Astrocyte (in vitro differentiated cells and primary cell): Measurements from ENCODE around the gene TLR6. TPM values are rescaled to one million over a fixed set of nuclear protein-coding genes. Genes with fewer than 3 reads are reported as not detected.

ENCODE experiments used
- DNase-seq: peaks from one replicate; pipeline ENCODE4 v3.0.0-alpha.2; 2010; ENCODE audit warnings: low read depth
- FAIRE-seq: peaks from 2 replicates; lab custom pipeline; 2011; peaks lifted over from hg19 to GRCh38; lab: Jason Lieb, UNC
- H2AFZ ChIP-seq: 2 replicates; pipeline ENCODE4 v1.6.0; 2012; ENCODE audit warnings: low read depth, low read length, inconsistent platforms
- H3K27ac ChIP-seq: 2 replicates; pipeline ENCODE4 v1.5.1; 2011; ENCODE audit warnings: low read depth, low read length, inconsistent platforms
- H3K27me3 ChIP-seq: 2 replicates; pipeline ENCODE4 v1.6.0; 2011; ENCODE audit warnings: low read length, inconsistent platforms; ENCODE audit not compliant: insufficient read depth
- H3K36me3 ChIP-seq: 2 replicates; pipeline ENCODE4 v1.5.1; 2011; ENCODE audit warnings: low read length, inconsistent platforms; ENCODE audit not compliant: insufficient read depth
- H3K4me1 ChIP-seq: 2 replicates; pipeline ENCODE4 v1.5.1; 2011; ENCODE audit warnings: low read length, inconsistent platforms; ENCODE audit not compliant: insufficient read depth
- H3K4me2 ChIP-seq: 2 replicates; pipeline ENCODE4 v1.6.0; 2012; ENCODE audit warnings: low read length, inconsistent platforms
- H3K4me3 ChIP-seq: 2 replicates; pipeline ENCODE4 v1.5.1; 2011; ENCODE audit warnings: low read depth, mild to moderate bottlenecking, low read length, inconsistent platforms; ENCODE audit not compliant: insufficient read depth
- H3K79me2 ChIP-seq: 2 replicates; pipeline ENCODE4 v1.6.0; 2012; ENCODE audit warnings: mild to moderate bottlenecking, low read length, inconsistent platforms; ENCODE audit not compliant: insufficient read depth
- H3K9ac ChIP-seq: 2 replicates; pipeline ENCODE4 v1.6.0; 2012; ENCODE audit warnings: mild to moderate bottlenecking, low read length, inconsistent platforms
- H3K9me3 ChIP-seq: 2 replicates; pipeline ENCODE4 v1.5.1; 2012; ENCODE audit warnings: low read depth, mild to moderate bottlenecking, low read length, inconsistent platforms; ENCODE audit not compliant: insufficient read depth
- H4K20me1 ChIP-seq: 2 replicates; pipeline ENCODE4 v1.6.0; 2012; ENCODE audit warnings: low read length, inconsistent platforms; ENCODE audit not compliant: insufficient read depth
- H3K27ac Mint-ChIP-seq: one replicate; pipeline ENCODE4 v1.8.0; 2021; ENCODE audit warnings: mild to moderate bottlenecking, mixed read lengths; ENCODE audit not compliant: unreplicated experiment
- H3K27me3 Mint-ChIP-seq: one replicate; pipeline ENCODE4 v1.8.0; 2021; ENCODE audit warnings: low read depth, mixed read lengths; ENCODE audit not compliant: unreplicated experiment
- H3K36me3 Mint-ChIP-seq: one replicate; pipeline ENCODE4 v1.8.0; 2021; ENCODE audit warnings: low read depth, mixed read lengths; ENCODE audit not compliant: unreplicated experiment
- H3K4me1 Mint-ChIP-seq: one replicate; pipeline ENCODE4 v1.8.0; 2021; ENCODE audit warnings: low read depth, mixed read lengths; ENCODE audit not compliant: unreplicated experiment
- H3K4me3 Mint-ChIP-seq: one replicate; pipeline ENCODE4 v1.8.0; 2021; ENCODE audit warnings: mild to moderate bottlenecking, moderate library complexity, mixed read lengths; ENCODE audit not compliant: unreplicated experiment
- H3K9me3 Mint-ChIP-seq: one replicate; pipeline ENCODE4 v1.8.0; 2021; ENCODE audit warnings: mild to moderate bottlenecking, mixed read lengths; ENCODE audit not compliant: unreplicated experiment
- EZH2 ChIP-seq: IDR thresholded peaks from 2 replicates; pipeline ENCODE4 v1.6.1; 2012; ENCODE audit warnings: mild to moderate bottlenecking, low read length, inconsistent platforms; ENCODE audit not compliant: insufficient read depth
- total RNA-seq: library from RNA; stranded (reverse); gene quantifications from 2 replicates; pipeline ENCODE4 v1.2.1, GENCODE V29; 2021
- TF ChIP-seq, protein P1 (sequence below): IDR thresholded peaks from 2 replicates; pipeline ENCODE4 v1.5.1; 2011; ENCODE audit warnings: low read depth, mild to moderate bottlenecking, inconsistent platforms, low read length, moderate library complexity; ENCODE audit not compliant: insufficient read depth

The TLR6 gene
- total RNA-seq, 1 donor from 2014 or later: 3.8 TPM

DNA sequence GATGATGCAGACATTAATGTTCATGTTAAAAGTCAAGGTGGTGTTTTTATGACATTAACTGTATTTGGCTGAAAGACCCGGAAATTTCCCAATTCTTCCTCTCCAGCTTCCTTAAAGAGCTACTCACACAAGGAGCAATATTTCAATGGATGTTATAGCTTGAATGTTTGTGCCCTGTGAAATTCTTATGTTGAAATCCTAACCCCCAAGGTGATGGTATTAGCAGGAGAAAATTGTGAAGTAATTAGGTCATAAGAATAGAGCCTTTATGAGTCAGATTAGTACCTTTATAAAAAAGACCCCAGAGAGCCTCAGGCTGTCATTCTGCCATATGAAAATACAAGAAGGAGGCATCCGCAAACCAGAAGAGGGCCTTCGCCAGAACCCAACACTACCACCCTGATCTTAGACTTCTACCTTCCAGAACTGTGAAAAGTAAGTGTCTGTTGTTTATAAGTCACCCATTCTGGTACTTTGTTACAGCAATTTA lies 55.6 kb downstream of the TLR6 start:
- no peak overlapping the region for H2AFZ ChIP-seq
- no peak for TF ChIP-seq EZH2
- TF ChIP-seq, protein P1, sequence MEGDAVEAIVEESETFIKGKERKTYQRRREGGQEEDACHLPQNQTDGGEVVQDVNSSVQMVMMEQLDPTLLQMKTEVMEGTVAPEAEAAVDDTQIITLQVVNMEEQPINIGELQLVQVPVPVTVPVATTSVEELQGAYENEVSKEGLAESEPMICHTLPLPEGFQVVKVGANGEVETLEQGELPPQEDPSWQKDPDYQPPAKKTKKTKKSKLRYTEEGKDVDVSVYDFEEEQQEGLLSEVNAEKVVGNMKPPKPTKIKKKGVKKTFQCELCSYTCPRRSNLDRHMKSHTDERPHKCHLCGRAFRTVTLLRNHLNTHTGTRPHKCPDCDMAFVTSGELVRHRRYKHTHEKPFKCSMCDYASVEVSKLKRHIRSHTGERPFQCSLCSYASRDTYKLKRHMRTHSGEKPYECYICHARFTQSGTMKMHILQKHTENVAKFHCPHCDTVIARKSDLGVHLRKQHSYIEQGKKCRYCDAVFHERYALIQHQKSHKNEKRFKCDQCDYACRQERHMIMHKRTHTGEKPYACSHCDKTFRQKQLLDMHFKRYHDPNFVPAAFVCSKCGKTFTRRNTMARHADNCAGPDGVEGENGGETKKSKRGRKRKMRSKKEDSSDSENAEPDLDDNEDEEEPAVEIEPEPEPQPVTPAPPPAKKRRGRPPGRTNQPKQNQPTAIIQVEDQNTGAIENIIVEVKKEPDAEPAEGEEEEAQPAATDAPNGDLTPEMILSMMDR: no peak
- no peak overlapping the region for H3K4me3 Mint-ChIP-seq
- no peak overlapping the region for H3K27ac Mint-ChIP-seq
- H3K9me3 Mint-ChIP-seq: peaks cover 2% of the 10 kb centered on the region
- no peaks in the 10 kb centered on the region for H3K27me3 ChIP-seq
- no peak overlapping the region for H3K4me3 ChIP-seq
- H3K4me1 ChIP-seq: peaks cover 6% of the 10 kb centered on the region
- H3K9ac ChIP-seq: no peak overlapping the region
- DNase-seq (peak; percentile 16), FAIRE-seq (no peak)
- H3K36me3 Mint-ChIP-seq: no peaks in the 10 kb centered on the region
- no peak overlapping the region for H3K27ac ChIP-seq
- H4K20me1 ChIP-seq: no peaks in the 10 kb centered on the region
- H3K36me3 ChIP-seq: no peaks in the 10 kb centered on the region
- peaks cover 3% of the 10 kb centered on the region for H3K4me1 Mint-ChIP-seq
- peaks cover 2% of the 10 kb centered on the region for H3K27me3 Mint-ChIP-seq
- no peak overlapping the region for H3K4me2 ChIP-seq
- H3K9me3 ChIP-seq: no peaks in the 10 kb centered on the region
- no peaks in the 10 kb centered on the region for H3K79me2 ChIP-seq

DNA sequence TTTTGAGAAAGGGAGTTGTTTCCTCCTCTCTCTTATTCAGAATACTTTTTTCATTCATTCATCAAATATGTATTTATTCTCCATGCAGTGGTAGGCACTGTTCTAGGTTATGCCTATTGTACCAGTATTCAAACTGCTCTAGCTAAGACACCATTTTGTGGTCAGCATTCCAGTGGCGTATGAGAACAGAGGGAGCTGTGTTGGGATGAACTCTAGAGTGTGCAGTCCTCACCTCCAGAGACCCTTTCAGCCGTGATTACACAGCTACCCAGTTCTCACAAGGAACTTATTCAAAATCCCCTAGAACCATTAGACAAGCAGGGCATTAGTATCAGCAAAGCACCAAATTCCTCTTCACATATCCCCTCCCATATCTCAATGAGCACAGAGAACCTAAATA lies 56.3 kb downstream of the TLR6 start:
- H2AFZ ChIP-seq: no peak overlapping the region
- Mint-ChIP-seq H3K9me3 (peaks cover 2% of the 10 kb centered on the region), H3K4me3 (no peak overlapping the region), H3K4me1 (no peaks in the 10 kb centered on the region), H3K27ac (no peak overlapping the region), H3K36me3 (peaks cover 1% of the 10 kb centered on the region), H3K27me3 (peaks cover 2% of the 10 kb centered on the region)
- H3K36me3 ChIP-seq: no peaks in the 10 kb centered on the region
- DNase-seq (no peak), FAIRE-seq (no peak)
- no peaks in the 10 kb centered on the region for H3K79me2 ChIP-seq
- no peaks in the 10 kb centered on the region for H3K27me3 ChIP-seq
- H4K20me1 ChIP-seq: no peaks in the 10 kb centered on the region
- TF ChIP-seq, protein P1: no peak
- TF ChIP-seq EZH2: no peak
- no peak overlapping the region for H3K4me2 ChIP-seq
- H3K4me1 ChIP-seq: peaks cover 3% of the 10 kb centered on the region
- H3K27ac ChIP-seq: no peak overlapping the region
- no peak overlapping the region for H3K4me3 ChIP-seq
- H3K9me3 ChIP-seq: no peaks in the 10 kb centered on the region
- no peak overlapping the region for H3K9ac ChIP-seq

DNA sequence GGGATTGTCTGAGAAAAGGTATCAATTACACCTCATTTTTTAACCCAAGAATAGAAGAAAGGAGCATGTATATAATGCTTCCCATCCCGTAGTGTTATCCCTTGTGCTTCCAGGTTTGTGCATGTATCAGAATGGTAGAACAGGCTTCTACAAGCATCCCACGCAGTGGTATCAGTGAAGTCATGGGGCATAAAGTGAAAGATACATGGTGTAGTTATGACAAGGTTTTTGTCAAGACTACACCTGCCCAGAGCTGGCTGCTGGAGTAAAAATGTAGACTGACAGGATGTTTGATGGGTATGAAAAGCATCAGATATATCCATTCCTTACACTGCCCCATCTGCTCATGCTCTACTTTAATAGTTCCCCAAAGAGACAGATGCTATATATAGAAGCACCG lies 61.5 kb downstream of the TLR6 start:
- Histone ChIP-seq H3K4me3 (no peak overlapping the region), H3K36me3 (no peaks in the 10 kb centered on the region), H3K4me1 (no peaks in the 10 kb centered on the region), H3K27ac (no peak overlapping the region), H3K27me3 (no peaks in the 10 kb centered on the region), H2AFZ (no peak overlapping the region), H3K79me2 (no peaks in the 10 kb centered on the region), H4K20me1 (no peaks in the 10 kb centered on the region), H3K9ac (no peak overlapping the region), H3K4me2 (no peak overlapping the region), H3K9me3 (no peaks in the 10 kb centered on the region)
- H3K9me3 Mint-ChIP-seq: no peaks in the 10 kb centered on the region
- TF ChIP-seq, protein P1: no peak
- H3K27me3 Mint-ChIP-seq: peaks cover 2% of the 10 kb centered on the region
- no peak for DNase-seq
- H3K36me3 Mint-ChIP-seq: peaks cover 1% of the 10 kb centered on the region
- no peak overlapping the region for H3K27ac Mint-ChIP-seq
- H3K4me1 Mint-ChIP-seq: no peaks in the 10 kb centered on the region
- no peak for FAIRE-seq
- H3K4me3 Mint-ChIP-seq: no peak overlapping the region
